ENCODE data around the gene TTC34. TPM values are rescaled to one million over a fixed set of nuclear protein-coding genes. Genes with fewer than 3 reads are reported as not detected.

TTC34 gene
- total RNA-seq, 1 donor from 2014 or later = 0.13 TPM

DNA sequence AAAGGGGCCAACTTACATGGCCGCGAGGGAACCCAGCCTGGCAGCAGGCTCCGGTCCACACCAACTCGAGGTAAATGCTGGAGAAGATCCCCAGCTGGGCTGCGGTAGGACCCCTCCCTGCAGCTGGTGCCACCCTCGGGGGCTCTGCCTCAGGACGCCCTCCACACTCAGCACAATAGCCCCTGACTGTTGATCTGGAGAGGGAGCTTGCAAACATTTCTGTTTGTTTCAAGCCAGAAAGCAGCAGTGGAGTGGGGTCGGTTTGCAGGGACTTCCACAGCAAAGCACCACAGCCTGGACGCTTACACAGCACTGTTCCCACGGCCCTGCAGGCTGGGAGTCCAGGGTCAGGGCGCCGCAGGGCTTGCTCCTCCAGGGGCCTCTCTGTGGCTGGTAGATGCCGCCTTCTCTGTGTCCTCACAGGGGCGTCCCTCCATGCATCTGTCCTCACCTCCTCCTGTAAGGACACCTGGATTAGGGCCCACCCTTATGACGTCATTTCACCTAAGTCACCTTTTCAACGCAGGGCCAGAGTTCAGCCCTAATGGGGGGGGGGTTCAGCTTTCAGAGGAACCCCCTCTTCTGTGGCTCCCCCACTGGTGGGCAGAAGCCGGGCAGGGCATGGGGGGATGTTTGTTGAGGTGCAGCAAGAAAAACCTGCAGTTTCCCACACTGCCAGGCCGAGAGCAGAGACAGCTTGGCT, 24.1 kb upstream of the TTC34 start:
- no peaks in the 10 kb centered on the region for H3K36me3 ChIP-seq (ENCODE audit: control insufficient read depth, insufficient read depth, low read length)
- H3K4me3 ChIP-seq (ENCODE audit: low read depth, low read length) = no peak overlapping the region
- H3K27me3 ChIP-seq (ENCODE audit: control insufficient read depth, insufficient read depth, low read length) = no peaks in the 10 kb centered on the region
- no peak for DNase-seq (ENCODE audit: low read depth)
- TF ChIP-seq, protein P1, sequence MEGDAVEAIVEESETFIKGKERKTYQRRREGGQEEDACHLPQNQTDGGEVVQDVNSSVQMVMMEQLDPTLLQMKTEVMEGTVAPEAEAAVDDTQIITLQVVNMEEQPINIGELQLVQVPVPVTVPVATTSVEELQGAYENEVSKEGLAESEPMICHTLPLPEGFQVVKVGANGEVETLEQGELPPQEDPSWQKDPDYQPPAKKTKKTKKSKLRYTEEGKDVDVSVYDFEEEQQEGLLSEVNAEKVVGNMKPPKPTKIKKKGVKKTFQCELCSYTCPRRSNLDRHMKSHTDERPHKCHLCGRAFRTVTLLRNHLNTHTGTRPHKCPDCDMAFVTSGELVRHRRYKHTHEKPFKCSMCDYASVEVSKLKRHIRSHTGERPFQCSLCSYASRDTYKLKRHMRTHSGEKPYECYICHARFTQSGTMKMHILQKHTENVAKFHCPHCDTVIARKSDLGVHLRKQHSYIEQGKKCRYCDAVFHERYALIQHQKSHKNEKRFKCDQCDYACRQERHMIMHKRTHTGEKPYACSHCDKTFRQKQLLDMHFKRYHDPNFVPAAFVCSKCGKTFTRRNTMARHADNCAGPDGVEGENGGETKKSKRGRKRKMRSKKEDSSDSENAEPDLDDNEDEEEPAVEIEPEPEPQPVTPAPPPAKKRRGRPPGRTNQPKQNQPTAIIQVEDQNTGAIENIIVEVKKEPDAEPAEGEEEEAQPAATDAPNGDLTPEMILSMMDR (IDR thresholded peaks at IDR 0.05; ENCODE audit: insufficient read depth, low read length, poor library complexity, severe bottlenecking) = no peak

DNA sequence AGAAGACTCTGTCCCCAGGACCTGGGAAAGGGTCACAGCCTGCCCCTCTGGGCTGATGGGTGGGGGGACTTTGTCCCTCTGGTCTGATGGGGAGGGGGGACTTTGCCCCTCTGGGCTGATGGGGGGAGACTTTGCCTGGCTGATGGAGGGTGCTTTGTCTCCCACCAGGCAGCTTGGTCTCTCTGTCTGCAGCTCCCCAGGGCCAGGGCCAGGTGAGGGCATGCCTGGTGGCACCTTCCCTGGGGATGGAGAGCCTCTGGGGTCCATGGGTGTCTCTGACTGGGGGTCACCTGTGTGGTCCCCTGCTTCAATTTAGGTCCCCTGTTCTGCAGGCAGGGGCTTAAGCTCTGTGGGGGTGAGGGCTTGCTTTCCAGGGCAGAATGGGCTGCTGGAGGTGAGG, 23.5 kb upstream of the TTC34 start:
- TF ChIP-seq, protein P1 (IDR thresholded peaks at IDR 0.05; ENCODE audit: insufficient read depth, low read length, poor library complexity, severe bottlenecking) = no peak
- DNase-seq (ENCODE audit: low read depth) = no peak
- Histone ChIP-seq H3K36me3 (ENCODE audit: control insufficient read depth, insufficient read depth, low read length) (no peaks in the 10 kb centered on the region), H3K27me3 (ENCODE audit: control insufficient read depth, insufficient read depth, low read length) (no peaks in the 10 kb centered on the region), H3K4me3 (ENCODE audit: low read depth, low read length) (no peak overlapping the region)

DNA sequence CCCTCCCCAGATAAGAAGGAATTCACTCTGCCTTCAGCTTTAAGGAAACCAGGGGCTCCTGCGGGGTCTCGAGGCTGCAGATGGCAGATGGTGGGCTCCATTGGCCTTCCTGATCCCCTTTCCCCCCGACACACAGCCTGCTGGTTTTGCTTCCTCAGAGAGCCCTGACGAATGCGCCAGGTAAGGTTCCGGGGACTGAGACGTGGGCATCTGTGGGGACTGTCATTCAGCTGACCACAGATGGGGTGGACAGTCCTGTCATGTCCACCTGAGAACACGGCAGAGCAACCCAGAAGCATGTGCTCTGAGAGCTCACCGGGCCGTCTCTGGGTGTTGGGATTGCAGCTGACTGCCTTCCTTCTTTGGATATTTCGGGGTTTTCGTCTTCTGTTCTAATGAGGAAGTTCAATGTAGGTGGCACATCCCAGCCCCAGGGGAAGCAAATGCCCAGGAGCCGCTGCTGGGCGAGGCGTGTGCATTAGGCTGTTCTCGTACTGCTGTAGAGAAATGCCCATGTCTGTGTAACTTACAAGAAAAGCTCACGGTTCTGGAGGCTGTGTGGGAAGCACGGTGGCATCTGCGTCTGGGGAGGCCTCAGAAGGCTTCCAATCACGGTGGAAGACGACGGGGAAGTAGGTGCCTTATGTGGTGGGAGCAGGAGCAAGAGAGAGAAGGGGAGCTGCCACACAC, 22.6 kb upstream of the TTC34 start:
- Histone ChIP-seq H3K27me3 (ENCODE audit: control insufficient read depth, insufficient read depth, low read length) (no peaks in the 10 kb centered on the region), H3K36me3 (ENCODE audit: control insufficient read depth, insufficient read depth, low read length) (no peaks in the 10 kb centered on the region), H3K4me3 (ENCODE audit: low read depth, low read length) (no peak overlapping the region)
- TF ChIP-seq, protein P1 (IDR thresholded peaks at IDR 0.05; ENCODE audit: insufficient read depth, low read length, poor library complexity, severe bottlenecking) = no peak
- DNase-seq (ENCODE audit: low read depth) = no peak

DNA sequence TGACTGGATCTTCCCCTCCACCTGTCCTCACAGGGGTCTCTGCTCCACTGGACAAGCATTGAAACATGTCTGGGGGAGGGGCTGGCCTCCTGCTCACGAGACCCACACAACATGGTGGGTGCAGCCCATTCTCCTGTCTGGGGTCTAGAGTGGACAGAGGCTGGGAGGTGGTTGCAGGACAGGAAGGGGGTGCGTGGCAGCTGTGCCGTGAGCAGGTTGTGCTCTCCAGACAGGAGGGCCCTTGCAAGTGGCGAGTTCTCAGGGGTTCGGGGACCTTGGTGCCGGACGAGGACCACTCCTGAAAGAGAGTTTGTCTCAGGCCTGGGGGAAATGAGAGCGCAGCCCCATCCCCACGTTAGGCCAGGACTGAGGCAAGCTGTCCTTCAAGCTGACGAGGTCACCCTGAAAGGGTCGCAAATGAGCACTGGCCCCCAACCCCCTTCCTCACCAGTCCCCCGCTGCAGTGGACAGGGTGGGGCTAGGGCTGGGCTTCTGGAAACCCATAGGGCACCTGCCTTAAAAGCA, 21.2 kb upstream of the TTC34 start:
- Histone ChIP-seq H3K36me3 (ENCODE audit: control insufficient read depth, insufficient read depth, low read length) (no peaks in the 10 kb centered on the region), H3K27me3 (ENCODE audit: control insufficient read depth, insufficient read depth, low read length) (no peaks in the 10 kb centered on the region), H3K4me3 (ENCODE audit: low read depth, low read length) (no peak overlapping the region)
- TF ChIP-seq, protein P1 (IDR thresholded peaks at IDR 0.05; ENCODE audit: insufficient read depth, low read length, poor library complexity, severe bottlenecking) = no peak
- no peak for DNase-seq (ENCODE audit: low read depth)

DNA sequence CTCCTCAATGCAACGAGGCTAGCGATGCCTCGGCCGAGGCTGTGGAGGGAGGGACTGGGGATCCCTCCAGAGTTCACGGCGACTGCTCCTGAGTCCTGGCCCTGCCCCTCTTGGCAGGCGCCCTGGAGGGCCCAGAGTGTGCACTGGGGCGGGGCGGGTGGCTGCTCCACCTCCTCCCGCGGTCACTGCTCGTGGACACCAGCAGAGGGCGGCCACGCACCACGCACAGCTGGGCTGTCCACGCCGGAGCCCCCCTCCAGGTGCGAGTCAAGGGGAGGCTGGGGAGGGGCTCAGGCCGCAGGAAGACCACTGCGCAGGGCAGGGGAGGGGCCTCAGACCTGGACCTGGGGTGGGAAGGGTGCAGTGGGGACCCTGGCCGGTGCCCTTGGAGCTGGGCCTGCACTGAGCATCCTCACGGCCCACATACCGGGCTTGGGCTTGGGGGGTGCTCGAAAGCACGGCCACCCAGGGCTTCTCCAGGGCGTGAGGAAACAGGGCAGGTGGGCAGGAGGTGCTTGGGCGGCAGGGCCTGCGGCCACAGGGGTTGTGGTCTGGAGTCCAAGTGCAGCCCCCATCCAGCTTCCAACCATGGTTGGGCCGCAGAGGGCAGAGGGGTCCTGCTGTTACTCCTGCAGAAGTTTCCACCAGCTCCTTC, 20.6 kb upstream of the TTC34 start:
- H3K4me3 ChIP-seq (ENCODE audit: low read depth, low read length) = no peak overlapping the region
- TF ChIP-seq, protein P1 (IDR thresholded peaks at IDR 0.05; ENCODE audit: insufficient read depth, low read length, poor library complexity, severe bottlenecking) = peak; percentile 25
- no peaks in the 10 kb centered on the region for H3K36me3 ChIP-seq (ENCODE audit: control insufficient read depth, insufficient read depth, low read length)
- H3K27me3 ChIP-seq (ENCODE audit: control insufficient read depth, insufficient read depth, low read length) = no peaks in the 10 kb centered on the region
- no peak for DNase-seq (ENCODE audit: low read depth)

All from kidney epithelial cell (primary cell).